ENCODE data around the gene CTDSP1.

CTDSP1 gene

DNA sequence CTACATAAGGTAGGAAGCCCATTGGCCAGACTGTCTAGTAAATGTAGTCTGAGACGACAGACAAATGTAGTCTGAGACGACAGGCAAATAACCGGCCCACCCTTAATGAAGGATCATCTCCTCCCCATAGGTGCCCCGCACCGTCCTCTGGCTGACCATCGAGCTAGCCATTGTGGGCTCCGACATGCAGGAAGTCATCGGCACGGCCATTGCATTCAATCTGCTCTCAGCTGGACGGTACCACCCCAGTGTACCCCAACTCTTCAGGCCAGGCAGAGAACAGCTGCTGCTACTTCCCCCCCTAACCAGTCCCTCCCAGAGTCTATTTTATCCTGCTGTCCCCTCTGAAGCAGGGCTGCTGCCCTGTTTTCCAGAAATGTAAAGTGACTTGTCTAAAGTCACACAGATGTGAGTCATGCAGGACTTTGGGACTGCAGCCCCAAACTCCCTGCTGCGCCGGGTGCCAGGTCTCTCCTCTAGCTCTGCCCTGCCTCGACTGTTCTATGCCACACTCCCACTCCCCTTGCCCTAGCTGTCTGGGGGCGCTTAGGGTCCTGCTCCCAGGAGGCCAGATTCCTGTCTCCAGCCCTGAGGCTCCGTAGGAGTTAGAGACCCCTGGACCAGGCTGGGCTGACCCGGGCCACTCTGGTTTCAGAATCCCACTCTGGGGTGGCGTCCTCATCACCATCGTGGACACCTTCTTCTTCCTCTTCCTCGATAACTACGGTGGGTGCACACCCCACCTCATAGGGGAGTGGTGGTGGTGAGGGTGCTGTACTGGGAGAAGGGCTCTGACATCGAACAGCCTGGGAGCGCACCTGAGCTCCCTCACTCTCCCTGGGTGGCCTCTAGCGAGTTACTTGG lies 12.9 kb upstream of the CTDSP1 start:
- no peak overlapping the region for H3K27ac ChIP-seq

GRCh38 chr2:218387369-218388194 lies 12.1 kb upstream of the CTDSP1 start:
- Histone ChIP-seq H3K4me3 (ENCODE audit: low read depth, low read length) (peak overlapping the region; percentile 47), H3K27me3 (replicated peaks) (no peaks in the 10 kb centered on the region), H3K27ac (no peak overlapping the region), H3K36me3 (replicated peaks) (no peaks in the 10 kb centered on the region)
- DNase-seq = peak; percentile 70
- no peak for TF ChIP-seq CTCF (IDR thresholded peaks at IDR 0.05; ENCODE audit: low read depth, low read length, missing control alignments)
- in situ Hi-C loops (cut with HindIII; ENCODE audit: low pct_ligation_motif_present, low sequenced_read_pairs) = no loop called here

More for the DNA sequence above, 12.9 kb upstream of the CTDSP1 start:
- in situ Hi-C loops (cut with HindIII; ENCODE audit: low pct_ligation_motif_present, low sequenced_read_pairs) = no loop called here
- no peak for DNase-seq
- no peak for TF ChIP-seq CTCF (IDR thresholded peaks at IDR 0.05; ENCODE audit: low read depth, low read length, missing control alignments)
- H3K27me3 ChIP-seq (replicated peaks) = no peaks in the 10 kb centered on the region
- no peaks in the 10 kb centered on the region for H3K36me3 ChIP-seq (replicated peaks)
- H3K4me3 ChIP-seq (ENCODE audit: low read depth, low read length) = no peak overlapping the region

DNA sequence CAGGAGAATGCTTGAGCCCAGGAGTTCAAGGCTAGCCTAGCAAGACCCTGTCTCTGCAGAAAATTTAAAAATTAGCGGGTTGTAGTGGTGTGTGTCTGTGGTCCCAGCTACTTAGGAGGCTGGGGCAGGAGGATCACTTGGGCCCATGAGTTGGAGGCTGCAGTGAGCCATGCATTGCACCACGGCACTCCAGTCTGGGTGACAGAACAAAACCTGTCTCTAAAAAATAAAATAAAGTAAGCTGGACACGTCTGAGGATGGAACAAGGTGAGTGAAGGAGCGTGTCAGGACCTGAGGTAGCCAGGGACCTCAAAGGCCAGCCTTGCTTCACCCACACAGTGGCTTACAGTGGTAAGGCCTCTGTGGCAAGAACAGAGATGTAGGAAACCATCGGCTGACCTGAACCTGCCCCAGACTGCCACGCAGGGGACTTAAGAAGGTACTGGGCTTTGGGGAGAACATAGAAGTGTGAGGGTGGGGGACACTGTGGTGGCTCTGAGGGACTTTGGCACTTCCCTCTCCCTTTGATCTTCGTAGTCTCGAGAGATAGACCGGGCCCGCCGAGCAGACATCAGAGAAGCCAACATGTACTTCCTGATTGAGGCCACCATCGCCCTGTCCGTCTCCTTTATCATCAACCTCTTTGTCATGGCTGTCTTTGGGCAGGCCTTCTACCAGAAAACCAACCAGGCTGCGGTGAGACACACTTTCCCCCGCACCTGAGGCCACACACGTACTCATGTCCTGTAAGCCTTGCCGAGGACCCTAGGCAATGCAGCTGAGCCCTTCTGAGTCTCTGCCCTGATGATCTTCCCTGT lies 10.1 kb upstream of the CTDSP1 start:
- TF ChIP-seq CTCF (IDR thresholded peaks at IDR 0.05; ENCODE audit: low read depth, low read length, missing control alignments) = no peak
- Histone ChIP-seq H3K36me3 (replicated peaks) (no peaks in the 10 kb centered on the region), H3K27ac (no peak overlapping the region), H3K4me3 (ENCODE audit: low read depth, low read length) (no peak overlapping the region), H3K27me3 (replicated peaks) (no peaks in the 10 kb centered on the region)
- in situ Hi-C loops (cut with HindIII; ENCODE audit: low pct_ligation_motif_present, low sequenced_read_pairs) = no loop called here
- DNase-seq = no peak

DNA sequence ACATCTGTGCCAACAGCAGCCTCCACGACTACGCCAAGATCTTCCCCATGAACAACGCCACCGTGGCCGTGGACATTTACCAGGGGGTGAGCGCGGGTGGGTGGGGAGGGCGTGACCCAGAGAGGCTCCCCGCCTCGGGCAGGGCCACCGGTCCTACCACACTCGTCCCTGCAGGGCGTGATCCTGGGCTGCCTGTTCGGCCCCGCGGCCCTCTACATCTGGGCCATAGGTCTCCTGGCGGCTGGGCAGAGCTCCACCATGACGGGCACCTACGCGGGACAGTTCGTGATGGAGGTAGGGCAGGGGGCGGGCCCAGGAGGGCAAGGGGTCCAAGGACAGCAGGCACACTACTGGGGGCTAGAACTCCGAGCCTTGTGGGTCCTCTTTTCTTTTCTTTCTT lies 8.5 kb upstream of the CTDSP1 start:
- TF ChIP-seq CTCF (IDR thresholded peaks at IDR 0.05; ENCODE audit: low read depth, low read length, missing control alignments) = no peak
- in situ Hi-C loops (cut with HindIII; ENCODE audit: low pct_ligation_motif_present, low sequenced_read_pairs) = no loop called here

DNA sequence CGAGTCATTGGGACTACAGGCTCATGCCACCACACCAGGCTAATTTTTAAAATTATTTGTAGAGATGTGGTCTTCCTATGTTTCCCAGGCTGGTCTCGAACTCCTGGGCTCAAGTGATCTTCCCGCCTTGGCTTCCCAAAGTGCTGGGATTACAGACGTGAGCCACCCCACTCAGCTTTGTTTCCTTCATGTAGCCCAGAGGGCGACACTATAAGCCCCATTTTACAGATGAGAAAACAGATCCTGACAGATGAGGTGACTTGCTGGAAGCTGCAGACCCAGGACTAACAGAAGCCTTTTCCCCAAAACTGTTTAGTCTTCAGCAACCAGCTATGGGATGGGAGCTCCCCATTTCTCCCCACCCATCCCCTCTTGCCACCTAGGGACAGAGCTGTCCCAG lies 7.2 kb upstream of the CTDSP1 start:
- DNase-seq = no peak
- no peak for TF ChIP-seq CTCF (IDR thresholded peaks at IDR 0.05; ENCODE audit: low read depth, low read length, missing control alignments)
- in situ Hi-C loops (cut with HindIII; ENCODE audit: low pct_ligation_motif_present, low sequenced_read_pairs) = no loop called here
- Histone ChIP-seq H3K27ac (no peak overlapping the region), H3K36me3 (replicated peaks) (no peaks in the 10 kb centered on the region), H3K4me3 (ENCODE audit: low read depth, low read length) (no peak overlapping the region), H3K27me3 (replicated peaks) (no peaks in the 10 kb centered on the region)

More for the DNA sequence above, 8.5 kb upstream of the CTDSP1 start:
- Histone ChIP-seq H3K27me3 (replicated peaks) (no peaks in the 10 kb centered on the region), H3K27ac (no peak overlapping the region), H3K4me3 (ENCODE audit: low read depth, low read length) (no peak overlapping the region), H3K36me3 (replicated peaks) (no peaks in the 10 kb centered on the region)
- no peak for DNase-seq

Data from brain microvascular endothelial cell (primary cell).